Ishikawa (cell line): Measurements from ENCODE around the gene FAAH2.

Experiments
- TAF1 ChIP-seq: IDR thresholded peaks from 2 replicates; pipeline ENCODE4 v1.6.1; 2012; ENCODE audit warnings: low read depth, mild to moderate bottlenecking
- TEAD4 ChIP-seq: IDR thresholded peaks from 2 replicates; pipeline ENCODE4 v1.6.1; 2012
- TF ChIP-seq, protein P1 (sequence below): IDR thresholded peaks from 2 replicates; pipeline ENCODE4 v1.6.1; 2012
- TF ChIP-seq, protein P2 (sequence below): IDR thresholded peaks from 2 replicates; pipeline ENCODE4 v1.6.1; 2012; ENCODE audit warnings: low read depth, mild to moderate bottlenecking

DNA sequence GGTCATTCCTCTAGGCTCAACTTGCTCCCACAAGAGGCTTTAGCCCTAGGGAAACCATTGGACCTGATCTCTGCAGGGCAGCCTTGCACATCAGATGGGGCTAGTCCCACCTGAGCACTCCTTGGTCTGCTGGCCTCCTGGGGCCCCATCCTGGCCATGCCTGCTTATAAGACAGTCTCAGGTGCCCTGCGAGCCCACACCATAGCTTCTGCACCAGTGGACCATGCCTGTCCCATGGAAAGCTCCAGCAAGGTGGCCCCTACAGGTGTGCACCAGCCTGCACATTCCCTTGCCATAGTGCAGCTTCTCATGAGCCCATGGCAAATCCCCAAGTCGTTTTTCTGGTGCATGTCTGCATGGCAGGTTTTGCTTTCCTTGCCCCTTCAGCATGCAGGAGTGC is 19.6 kb upstream of the FAAH2 start:
- TF ChIP-seq, protein P1, sequence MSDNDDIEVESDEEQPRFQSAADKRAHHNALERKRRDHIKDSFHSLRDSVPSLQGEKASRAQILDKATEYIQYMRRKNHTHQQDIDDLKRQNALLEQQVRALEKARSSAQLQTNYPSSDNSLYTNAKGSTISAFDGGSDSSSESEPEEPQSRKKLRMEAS: no peak
- TF ChIP-seq TEAD4 (no peak), TAF1 (no peak)
- TF ChIP-seq, protein P2, sequence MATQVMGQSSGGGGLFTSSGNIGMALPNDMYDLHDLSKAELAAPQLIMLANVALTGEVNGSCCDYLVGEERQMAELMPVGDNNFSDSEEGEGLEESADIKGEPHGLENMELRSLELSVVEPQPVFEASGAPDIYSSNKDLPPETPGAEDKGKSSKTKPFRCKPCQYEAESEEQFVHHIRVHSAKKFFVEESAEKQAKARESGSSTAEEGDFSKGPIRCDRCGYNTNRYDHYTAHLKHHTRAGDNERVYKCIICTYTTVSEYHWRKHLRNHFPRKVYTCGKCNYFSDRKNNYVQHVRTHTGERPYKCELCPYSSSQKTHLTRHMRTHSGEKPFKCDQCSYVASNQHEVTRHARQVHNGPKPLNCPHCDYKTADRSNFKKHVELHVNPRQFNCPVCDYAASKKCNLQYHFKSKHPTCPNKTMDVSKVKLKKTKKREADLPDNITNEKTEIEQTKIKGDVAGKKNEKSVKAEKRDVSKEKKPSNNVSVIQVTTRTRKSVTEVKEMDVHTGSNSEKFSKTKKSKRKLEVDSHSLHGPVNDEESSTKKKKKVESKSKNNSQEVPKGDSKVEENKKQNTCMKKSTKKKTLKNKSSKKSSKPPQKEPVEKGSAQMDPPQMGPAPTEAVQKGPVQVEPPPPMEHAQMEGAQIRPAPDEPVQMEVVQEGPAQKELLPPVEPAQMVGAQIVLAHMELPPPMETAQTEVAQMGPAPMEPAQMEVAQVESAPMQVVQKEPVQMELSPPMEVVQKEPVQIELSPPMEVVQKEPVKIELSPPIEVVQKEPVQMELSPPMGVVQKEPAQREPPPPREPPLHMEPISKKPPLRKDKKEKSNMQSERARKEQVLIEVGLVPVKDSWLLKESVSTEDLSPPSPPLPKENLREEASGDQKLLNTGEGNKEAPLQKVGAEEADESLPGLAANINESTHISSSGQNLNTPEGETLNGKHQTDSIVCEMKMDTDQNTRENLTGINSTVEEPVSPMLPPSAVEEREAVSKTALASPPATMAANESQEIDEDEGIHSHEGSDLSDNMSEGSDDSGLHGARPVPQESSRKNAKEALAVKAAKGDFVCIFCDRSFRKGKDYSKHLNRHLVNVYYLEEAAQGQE: no peak
